Right cardiac atrium (tissue), 5 donors: ENCODE measurements around the gene MYORG. TPM values are rescaled to one million over a fixed set of nuclear protein-coding genes. Genes with fewer than 3 reads are reported as not detected.
A peak's percentile ranks its signal among the peaks of the same experiment; 100 is the strongest.

Source experiments
- ATAC-seq, 2 donors: fragments of 200-7000 bp; cut with Tn5 transposase; one replicate each; pipeline versions ENCODE4 v1.8.0 to v1.9.1; 2020; ENCODE audit warnings: moderate library complexity in 2 of 2, mild to moderate bottlenecking in 1 of 2
- DNase-seq, 3 donors: peaks; one replicate each; pipeline ENCODE4 v3.0.0-alpha.2; 2020
- H3K27ac ChIP-seq: one replicate; pipeline ENCODE4 v1.5.1; 2013; ENCODE audit warnings: mild to moderate bottlenecking, low read length, control low read depth, moderate library complexity
- H3K27me3 ChIP-seq: one replicate; pipeline ENCODE4 v1.6.1; 2013; ENCODE audit not compliant: control insufficient read depth, insufficient read depth
- H3K4me1 ChIP-seq: one replicate; pipeline ENCODE4 v1.6.1; 2013; ENCODE audit warnings: low read length; ENCODE audit not compliant: control insufficient read depth, insufficient read depth
- H3K4me3 ChIP-seq: one replicate; pipeline ENCODE4 v1.5.1; 2013; ENCODE audit warnings: low read length, control low read depth
- H3K9me3 ChIP-seq: one replicate; pipeline ENCODE4 v1.6.1; 2013; ENCODE audit warnings: low read length; ENCODE audit not compliant: control insufficient read depth
- WGBS: extraction: QIAGEN DNeasy Blood & Tissue Kit; methylation state at CpG from one replicate; pipeline ENCODE4 v1.1.7; 2013; 5-methylcytosine and 5-hydroxymethylcytosine counted together
- intact Hi-C, 4 donors: fragments of 100-400 bp; cut with DNase I; formaldehyde crosslinking; loops; one replicate each; pipeline versions ENCODE4 v1.11.0 to v1.14.0; 2022 to 2023
- long read RNA-seq, 4 donors: library from polyadenylated mRNA; unstranded; transcript quantifications; one replicate each; pipeline ENCODE4 v2.0.0, GENCODE V29; 2020 to 2021
- polyA plus RNA-seq: library from polyadenylated mRNA; stranded (reverse); fragments of 200-250 nt; gene quantifications from one replicate; pipeline ENCODE4 v1.2.3, GENCODE V29; 2013
- total RNA-seq, 4 donors: library from RNA; stranded (reverse); fragmentation: NEBNext Ultra II Directional; extraction: Animal tissue kit (Norgen Biotek cat#: 25700); gene quantifications; one replicate each; pipeline ENCODE4 v1.2.1, GENCODE V29; 2021
- donor health status: healthy with polysubstance abuse.
- donor health status: DM: no; HTN: yes; CAD: no.
- donor health status: DM: no; HTN: no; CAD: no.
- donor health status: DM: no; HTN: yes; CAD: no; lungs with severe emphysema.
- donor health status: DM: yes; HTN: yes; CAD: no.

Gene MYORG
- total RNA-seq (1 to 10 TPM; 4.6 to 5.2 (median 4.8) TPM), polyA plus RNA-seq (1.9 TPM)
- long read RNA-seq, donor 1, full-length matches to known transcripts: 4 of 12 reads
- long read RNA-seq, donor 1, partial matches to known transcripts: 0 of 12 reads
- long read RNA-seq, donor 1, other reads (novel, unspliced or antisense): 8 of 12 reads
- long read RNA-seq, donor 2, partial matches to known transcripts: 0 of 6 reads
- long read RNA-seq, donor 2, other reads (novel, unspliced or antisense): 6 of 6 reads
- long read RNA-seq, donor 3, full-length matches to known transcripts: 2 of 20 reads
- long read RNA-seq, donor 3, partial matches to known transcripts: 0 of 20 reads
- long read RNA-seq, donor 3, other reads (novel, unspliced or antisense): 18 of 20 reads
- long read RNA-seq, donor 4, full-length matches to known transcripts: 1 of 5 reads
- long read RNA-seq, donor 4, partial matches to known transcripts: 4 of 5 reads
- long read RNA-seq, donor 4, other reads (novel, unspliced or antisense): 0 of 5 reads

DNA sequence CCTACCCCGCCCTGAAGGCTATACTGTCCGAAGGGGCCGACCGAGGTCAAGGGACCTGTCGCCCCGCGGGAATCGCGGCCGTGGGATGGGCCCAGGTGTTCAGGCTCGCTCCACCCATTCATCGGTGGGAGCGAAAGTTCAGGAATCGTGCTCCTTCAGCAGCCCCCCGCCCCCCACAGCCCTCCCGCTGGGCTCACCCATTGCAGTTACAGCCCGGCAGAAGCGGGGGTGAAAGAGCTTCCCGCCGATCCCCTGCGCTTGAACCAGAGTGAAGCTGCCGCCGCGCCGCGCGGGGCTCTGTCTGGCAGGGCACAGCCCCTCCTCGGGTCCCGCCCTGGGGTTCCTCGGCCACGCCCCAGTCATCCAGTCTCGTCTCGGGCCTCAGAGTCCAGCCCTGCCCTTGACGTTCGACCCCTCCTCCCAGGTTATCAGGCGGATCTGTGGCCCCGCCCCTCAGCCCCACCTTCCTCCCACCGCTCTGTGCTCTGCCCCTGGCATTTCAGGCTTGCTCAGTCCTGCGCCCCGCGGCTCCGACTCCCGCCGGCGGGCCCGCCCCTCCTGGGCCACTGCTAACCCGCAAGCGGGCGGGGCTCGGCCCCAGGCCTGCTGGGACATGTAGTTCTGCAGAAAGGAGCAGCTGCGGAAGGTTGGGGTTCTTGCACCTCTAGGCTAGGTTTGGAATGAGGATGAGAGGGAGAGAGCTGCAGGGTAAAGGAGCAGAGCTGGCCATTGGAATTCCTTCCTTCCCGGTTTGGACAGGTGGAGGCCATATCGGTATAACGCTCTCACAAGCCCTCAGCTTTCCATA lies at the start of gene MYORG:
Gene MYORG, minus strand, starts transcription at position 303 of the 808 bp plus-strand sequence. CDS start 3,955 bp downstream, outside the sequence.
- peak within 1 kb of the TSS; percentile 37 for H3K27ac ChIP-seq
- peaks cover 2% of the 10 kb centered on the region for H3K4me1 ChIP-seq
- intact Hi-C loops: loop anchor here in 1 of 4 donors (5.0 kb wide), 1 partner anchor 44 kb away; no protein-coding TSS in a partner anchor
- under 1% methylated on average over 54 of the region's 54 CpGs for WGBS
- peak; percentile 86 to 87 for ATAC-seq
- H3K4me3 ChIP-seq: peak within 1 kb of the TSS; percentile 67
- DNase-seq: peak; percentile 92 to 97 (median 96)
- no peaks in the 10 kb centered on the region for H3K27me3 ChIP-seq
- no peaks in the 10 kb centered on the region for H3K9me3 ChIP-seq

DNA sequence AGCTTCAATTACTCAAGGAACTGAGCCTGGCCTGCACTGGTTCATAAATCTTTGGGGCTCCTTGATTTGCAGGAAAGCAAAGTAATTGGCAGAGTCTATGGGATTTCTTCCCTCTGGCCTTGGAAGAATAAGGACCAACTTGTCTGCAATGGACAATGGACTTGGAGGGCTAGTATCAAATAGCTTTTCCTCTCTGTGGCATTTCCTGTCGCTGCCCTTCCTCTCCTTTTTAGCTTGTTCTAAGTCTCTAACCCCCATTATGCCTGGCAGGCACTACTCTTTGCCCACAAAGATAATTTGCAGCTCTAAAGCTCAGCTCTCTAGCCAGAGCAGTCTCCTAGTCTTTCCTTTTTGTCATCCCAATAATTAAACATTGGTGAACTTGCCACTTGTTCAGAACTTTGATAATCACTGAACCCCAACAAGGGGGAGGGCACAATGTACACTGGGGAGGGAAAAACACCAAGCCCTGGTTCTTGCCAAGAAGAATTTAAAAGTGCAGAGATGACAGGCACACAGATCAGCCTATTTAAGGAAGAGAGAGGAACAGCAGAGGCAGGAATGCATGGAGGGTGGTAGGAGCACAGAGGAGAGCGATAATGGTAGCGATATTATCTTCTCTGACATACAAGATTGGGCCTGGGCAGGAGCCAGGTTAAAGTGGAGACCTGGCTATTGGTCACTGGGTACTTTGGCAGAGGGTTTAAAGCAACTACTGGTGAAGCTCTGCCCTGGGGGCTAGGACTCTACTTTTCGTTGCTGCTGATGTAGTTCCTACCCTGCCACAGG lies 43.2 kb upstream of the MYORG start:
- Histone ChIP-seq H3K27me3 (no peaks in the 10 kb centered on the region), H3K27ac (no peak overlapping the region), H3K4me1 (peaks cover 8% of the 10 kb centered on the region), H3K4me3 (no peak overlapping the region), H3K9me3 (no peaks in the 10 kb centered on the region)
- 71% methylated on average over 4 of the region's 4 CpGs for WGBS
- DNase-seq (no peak), ATAC-seq (no peak)
- intact Hi-C loops: loop anchor here in 2 of 4 donors (10.0 kb wide), 2 partner anchors 55 to 185 kb away; no protein-coding TSS in a partner anchor

DNA sequence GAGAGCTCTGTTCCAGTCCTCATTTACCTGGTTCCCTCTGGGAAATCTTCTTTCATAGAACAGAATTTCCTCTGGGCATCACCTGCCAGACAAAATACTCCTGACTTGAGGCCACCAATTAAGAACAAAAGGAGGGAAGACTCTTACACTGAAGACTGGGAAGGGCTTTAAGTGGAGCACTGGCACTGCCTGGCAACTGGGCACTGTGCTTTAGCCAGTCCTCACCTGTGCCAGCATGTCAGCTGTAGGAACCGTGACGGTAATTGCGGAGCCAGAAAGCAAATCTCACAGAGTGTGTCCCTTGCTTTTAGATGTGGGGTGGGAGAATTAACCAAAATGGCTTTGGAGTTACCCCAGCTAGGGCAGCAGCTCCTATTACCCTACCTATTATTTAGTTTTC lies 41.0 kb upstream of the MYORG start:
- Histone ChIP-seq H3K4me1 (peaks cover 8% of the 10 kb centered on the region), H3K4me3 (no peak overlapping the region), H3K27me3 (no peaks in the 10 kb centered on the region), H3K9me3 (no peaks in the 10 kb centered on the region), H3K27ac (no peak overlapping the region)
- intact Hi-C loops: no loop called here
- ATAC-seq: no peak
- no peak for DNase-seq
- WGBS: 96% methylated on average over 3 of the region's 3 CpGs

DNA sequence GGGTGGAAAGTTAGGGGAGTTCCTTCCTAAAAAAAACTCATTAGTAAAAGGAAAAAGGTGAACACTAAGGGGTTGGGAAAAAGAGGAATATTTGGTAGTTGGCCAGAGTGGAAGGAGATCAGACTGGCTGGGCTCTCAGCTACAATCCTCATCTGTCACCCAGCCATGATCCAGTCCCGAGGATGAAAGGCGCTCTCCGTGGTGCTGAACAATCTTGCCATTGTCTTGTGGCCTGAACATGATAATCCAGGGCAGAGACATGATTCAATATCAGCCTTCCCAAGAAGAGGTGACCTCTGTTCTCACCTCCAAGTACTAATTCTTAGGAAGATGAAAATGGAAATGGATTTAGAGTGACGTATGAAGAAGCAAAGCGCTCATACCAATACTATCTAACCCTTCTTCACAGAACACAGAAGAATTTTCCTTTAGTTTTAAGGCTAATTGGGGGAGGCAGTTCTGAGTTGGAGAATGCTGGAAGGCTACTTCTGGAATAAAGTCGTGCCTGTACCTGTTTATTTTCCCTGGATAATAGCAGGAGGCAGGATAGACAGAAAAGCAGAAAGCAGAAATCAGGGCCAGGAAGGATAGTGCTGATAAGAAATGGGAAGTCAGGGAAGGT lies 36.6 kb upstream of the MYORG start:
- H3K27me3 ChIP-seq: no peaks in the 10 kb centered on the region
- intact Hi-C loops: no loop called here
- peak in 1 of 2 donors; percentile 55 for ATAC-seq
- WGBS: 21% methylated on average over 6 of the region's 6 CpGs
- no peak overlapping the region for H3K27ac ChIP-seq
- DNase-seq: peak; percentile 47 to 78 (median 70)
- H3K4me1 ChIP-seq: no peaks in the 10 kb centered on the region
- no peaks in the 10 kb centered on the region for H3K9me3 ChIP-seq
- H3K4me3 ChIP-seq: no peak overlapping the region

DNA sequence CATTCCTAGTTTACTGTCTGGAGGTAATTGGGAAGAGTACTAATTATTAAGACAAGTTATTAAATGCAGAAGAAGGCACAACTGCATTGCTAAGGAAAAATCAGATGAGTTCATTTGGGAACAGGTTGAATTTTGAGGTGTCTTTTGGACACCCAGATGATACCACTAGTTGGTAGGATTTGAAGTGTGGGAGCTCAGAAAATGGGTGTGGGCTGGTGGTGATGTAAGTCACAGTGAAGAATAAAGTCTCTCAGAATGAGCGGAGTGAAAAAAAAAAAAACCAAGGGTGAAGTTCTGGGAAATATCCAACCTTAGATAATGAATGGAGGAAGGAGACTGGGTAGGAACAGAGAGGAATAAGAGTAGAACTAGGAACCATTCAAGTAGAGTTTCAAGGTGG lies 35.6 kb upstream of the MYORG start:
- 26% methylated on average over 1 of the region's 1 CpG for WGBS
- ATAC-seq (no peak), DNase-seq (no peak)
- H3K27ac ChIP-seq: no peak overlapping the region
- H3K4me3 ChIP-seq: no peak overlapping the region
- intact Hi-C loops: no loop called here
- no peaks in the 10 kb centered on the region for H3K4me1 ChIP-seq
- no peaks in the 10 kb centered on the region for H3K9me3 ChIP-seq
- H3K27me3 ChIP-seq: no peaks in the 10 kb centered on the region

DNA sequence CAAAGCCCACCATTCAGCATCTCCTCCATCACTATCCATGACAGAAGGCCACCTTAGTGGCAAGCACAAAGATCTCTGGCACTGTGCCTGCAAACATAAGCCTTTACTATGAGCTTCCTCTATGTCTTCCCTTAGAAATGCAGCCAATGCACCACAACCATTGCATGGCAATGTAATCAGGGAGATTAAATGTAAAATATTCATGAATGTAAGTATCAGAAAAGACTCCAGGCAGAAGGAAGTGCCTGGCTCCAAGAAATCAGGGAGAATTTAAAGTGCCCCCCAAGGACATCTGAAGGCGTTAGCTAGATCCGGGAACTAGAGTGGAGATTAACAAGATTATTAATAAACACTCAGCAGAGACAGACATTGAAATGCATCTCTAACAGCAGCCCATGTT lies 32.5 kb upstream of the MYORG start:
- intact Hi-C loops: loop anchor here in 3 of 4 donors (5.0 to 10.0 kb wide), 4 partner anchors 96 to 188 kb away; no protein-coding TSS in a partner anchor
- H3K4me1 ChIP-seq: no peaks in the 10 kb centered on the region
- WGBS: 60% methylated on average over 2 of the region's 2 CpGs
- H3K9me3 ChIP-seq: no peaks in the 10 kb centered on the region
- DNase-seq (no peak), ATAC-seq (no peak)
- H3K27ac ChIP-seq: no peak overlapping the region
- no peaks in the 10 kb centered on the region for H3K27me3 ChIP-seq
- no peak overlapping the region for H3K4me3 ChIP-seq

DNA sequence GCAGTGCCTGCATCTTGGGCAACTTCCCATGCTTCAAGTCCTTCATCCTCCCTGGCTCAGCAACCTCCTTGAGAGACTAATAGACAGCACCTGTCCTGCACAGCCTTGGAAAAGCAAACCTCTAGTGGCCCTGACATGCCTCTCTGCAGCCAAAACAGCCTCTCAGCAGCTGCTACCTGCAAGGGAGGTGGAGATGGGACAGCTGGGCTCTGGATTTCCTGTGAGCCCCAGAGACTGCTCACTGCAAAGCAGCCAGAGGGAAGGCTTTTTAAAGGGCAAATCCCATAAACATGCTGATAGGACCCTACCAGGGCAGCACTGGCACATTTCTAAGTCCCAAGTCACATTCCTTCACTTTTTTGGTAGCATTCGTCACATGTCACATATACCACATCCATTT lies 31.5 kb upstream of the MYORG start:
- Histone ChIP-seq H3K4me3 (no peak overlapping the region), H3K27ac (no peak overlapping the region), H3K4me1 (no peaks in the 10 kb centered on the region), H3K9me3 (no peaks in the 10 kb centered on the region), H3K27me3 (no peaks in the 10 kb centered on the region)
- no peak for DNase-seq
- intact Hi-C loops: loop anchor here in 3 of 4 donors (5.0 to 10.0 kb wide), 4 partner anchors 97 to 189 kb away; no protein-coding TSS in a partner anchor
- WGBS: 92% methylated on average over 1 of the region's 1 CpG
- ATAC-seq: no peak

DNA sequence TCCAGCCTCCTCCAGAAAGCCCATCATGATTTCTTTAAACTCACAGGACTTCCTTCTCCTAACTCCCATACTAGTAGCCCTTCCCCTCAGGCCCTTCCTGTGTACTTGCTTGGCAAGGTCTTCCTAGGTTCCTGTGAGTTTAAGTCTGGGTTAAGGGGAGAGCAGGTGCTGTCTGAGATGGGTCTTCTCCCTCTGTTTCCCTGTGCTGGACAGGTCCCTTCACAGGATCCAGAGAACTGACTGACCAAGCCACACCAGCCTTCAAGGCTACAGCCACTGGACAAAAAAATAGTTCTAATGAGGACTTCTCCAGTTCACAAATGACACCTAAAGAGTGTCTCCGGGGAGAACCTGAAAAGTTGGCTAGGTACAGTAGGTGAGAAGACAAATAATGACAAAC lies 29.5 kb upstream of the MYORG start:
- ATAC-seq: no peak
- Histone ChIP-seq H3K4me3 (no peak overlapping the region), H3K4me1 (no peaks in the 10 kb centered on the region), H3K27ac (no peak overlapping the region), H3K9me3 (no peaks in the 10 kb centered on the region), H3K27me3 (no peaks in the 10 kb centered on the region)
- 87% methylated on average over 1 of the region's 1 CpG for WGBS
- intact Hi-C loops: loop anchor here in 3 of 4 donors (5.0 to 10.0 kb wide), 4 partner anchors 99 to 191 kb away; no protein-coding TSS in a partner anchor
- DNase-seq: no peak

DNA sequence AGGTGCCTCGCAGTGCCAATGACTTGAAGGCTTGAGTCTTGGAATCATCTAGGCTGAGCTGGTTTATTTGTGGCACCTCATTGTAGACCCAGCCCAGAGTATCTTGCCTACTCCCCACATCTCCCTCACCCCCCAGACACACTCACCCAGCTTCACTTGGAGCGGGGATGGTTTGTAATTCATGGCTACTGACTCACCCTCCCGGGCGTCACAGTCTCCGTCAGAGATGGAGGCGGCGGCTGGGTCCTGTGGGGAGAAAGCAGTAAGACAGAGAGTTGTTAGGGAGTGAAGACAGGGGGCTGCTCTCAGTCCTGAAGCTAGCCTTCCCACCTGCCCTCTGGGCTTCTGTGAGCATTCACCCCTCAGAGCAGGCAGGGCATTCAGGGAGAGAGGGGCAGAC lies 29.0 kb upstream of the MYORG start:
- Histone ChIP-seq H3K27ac (no peak overlapping the region), H3K4me1 (no peaks in the 10 kb centered on the region), H3K4me3 (no peak overlapping the region), H3K27me3 (no peaks in the 10 kb centered on the region), H3K9me3 (no peaks in the 10 kb centered on the region)
- DNase-seq (no peak), ATAC-seq (no peak)
- WGBS: 91% methylated on average over 7 of the region's 7 CpGs
- intact Hi-C loops: loop anchor here in 3 of 4 donors (5.0 to 10.0 kb wide), 4 partner anchors 99 to 192 kb away; no protein-coding TSS in a partner anchor
